ENCODE data around the gene PITPNC1. TPM values are rescaled to one million over a fixed set of nuclear protein-coding genes. Genes with fewer than 3 reads are reported as not detected.

PITPNC1 gene
- total RNA-seq, 1 experiment from 2014 or later: 20.8 TPM

GRCh38 chr17:67422897-67423296, 45.8 kb downstream of the PITPNC1 start:
- CTCF ChIA-PET: interaction anchor here (0.9 kb wide), 1 partner anchor 53 kb away, joined by 3 read pairs; no protein-coding TSS in a partner anchor

GRCh38 chr17:67425571-67426160, 48.6 kb downstream of the PITPNC1 start:
- H3K4me3 ChIP-seq (ENCODE audit: low read depth in 2 of 2, low read length in 2 of 2): no peak overlapping the region
- intact Hi-C loops (cut with micrococcal nuclease; ENCODE audit: unreplicated experiment): no loop called here
- CTCF ChIA-PET: no interaction called here
- no peaks in the 10 kb centered on the region for H3K27me3 ChIP-seq (ENCODE audit: control insufficient read depth, insufficient read depth, low read length)
- no peaks in the 10 kb centered on the region for H3K9me3 ChIP-seq (ENCODE audit: control insufficient read depth, insufficient read depth, low read depth, low read length)
- POLR2A ChIA-PET: no interaction called here
- TF ChIP-seq SIN3A (IDR thresholded peaks at IDR 0.05; ENCODE audit: borderline replicate concordance, insufficient read depth, low read depth, low read length) (no peak), REST (IDR thresholded peaks at IDR 0.05; ENCODE audit: insufficient read depth in 1 of 2, low read depth in 2 of 2, low read length in 1 of 2) (no peak), POLR2AphosphoS5 (IDR thresholded peaks at IDR 0.05; ENCODE audit: low read depth, low read length) (no peak), TCF7L2 (IDR thresholded peaks at IDR 0.05; ENCODE audit: low read depth, low read length) (no peak), CTCF (IDR thresholded peaks at IDR 0.05) (no peak)
- no peaks in the 10 kb centered on the region for H3K36me3 ChIP-seq (ENCODE audit: control insufficient read depth, insufficient read depth, low read length)
- H3K27ac ChIP-seq (ENCODE audit: low read length): no peak overlapping the region
- in situ Hi-C loops (cut with HindIII; ENCODE audit: low pct_unique_long_range_greater_than_20kb, low sequenced_read_pairs): no loop called here
- no peak for DNase-seq (ENCODE audit: low read depth, low spot score)
- no peak for ATAC-seq
- H3K4me1 ChIP-seq (ENCODE audit: control insufficient read depth, insufficient read depth, low read length): peaks cover 26% of the 10 kb centered on the region
- no TSS peak for BruUV-seq (replicated peaks)

More at GRCh38 chr17:67422897-67423296, 45.8 kb downstream of the PITPNC1 start:
- ATAC-seq: no peak
- BruUV-seq (replicated peaks): no TSS peak
- intact Hi-C loops (cut with micrococcal nuclease; ENCODE audit: unreplicated experiment) (no loop called here), in situ Hi-C loops (cut with HindIII; ENCODE audit: low pct_unique_long_range_greater_than_20kb, low sequenced_read_pairs) (no loop called here)
- POLR2A ChIA-PET: no interaction called here
- Histone ChIP-seq H3K9me3 (ENCODE audit: control insufficient read depth, insufficient read depth, low read depth, low read length) (no peaks in the 10 kb centered on the region), H3K27me3 (ENCODE audit: control insufficient read depth, insufficient read depth, low read length) (no peaks in the 10 kb centered on the region), H3K4me1 (ENCODE audit: control insufficient read depth, insufficient read depth, low read length) (peaks cover 36% of the 10 kb centered on the region), H3K27ac (ENCODE audit: low read length) (peak overlapping the region; percentile 87), H3K4me3 (ENCODE audit: low read depth in 2 of 2, low read length in 2 of 2) (no peak overlapping the region), H3K36me3 (ENCODE audit: control insufficient read depth, insufficient read depth, low read length) (no peaks in the 10 kb centered on the region)
- no peak for DNase-seq (ENCODE audit: low read depth, low spot score)
- TF ChIP-seq CTCF (IDR thresholded peaks at IDR 0.05): no peak
- no peak for TF ChIP-seq TCF7L2 (IDR thresholded peaks at IDR 0.05; ENCODE audit: low read depth, low read length)
- no peak for TF ChIP-seq POLR2AphosphoS5 (IDR thresholded peaks at IDR 0.05; ENCODE audit: low read depth, low read length)
- no peak for TF ChIP-seq REST (IDR thresholded peaks at IDR 0.05; ENCODE audit: insufficient read depth in 1 of 2, low read depth in 2 of 2, low read length in 1 of 2)
- no peak for TF ChIP-seq SIN3A (IDR thresholded peaks at IDR 0.05; ENCODE audit: borderline replicate concordance, insufficient read depth, low read depth, low read length)

Data from Panc1 (cell line).